A673 (cell line): ENCODE results near the gene FAM180A. TPM values are rescaled to one million over a fixed set of nuclear protein-coding genes. Genes with fewer than 3 reads are reported as not detected.
"Not testable (repeated sequence)": the region's sequence is repeated elsewhere in the genome, so short reads cannot be mapped to it uniquely, and the experiment has no call there.

Experiments used
- BruUV-seq: library from RNA; stranded (reverse); fragments of 400-500 nt; replicated peaks from 2 replicates; lab custom pipeline; 2021; lab: Mats Ljungman, UMichigan
- CTCF ChIA-PET: fragments of 300-600 bp; sonication (Branson Sonifier 250); formaldehyde crosslinking; loops from one replicate; lab custom pipeline; 2022; ENCODE audit warnings: antibody characterized with exemption; lab: Charles Lee
- POLR2A ChIA-PET: fragments of 300-600 bp; sonication (Branson Sonifier 250); formaldehyde crosslinking; loops from one replicate; lab custom pipeline; 2022; ENCODE audit warnings: antibody characterized with exemption; ENCODE audit not compliant: low non-redundant PET; lab: Charles Lee
- DNase-seq: peaks from one replicate; pipeline ENCODE4 v3.0.0-alpha.2; 2015; ENCODE audit warnings: low spot score
- H3K27ac ChIP-seq: fragments of 200-600 bp; sonication (generic); 2 replicates; pipeline ENCODE4 v1.5.1; 2016; ENCODE audit warnings: mixed run types, low read depth, mild to moderate bottlenecking, mixed read lengths, antibody characterized with exemption, low read length; ENCODE audit not compliant: poor library complexity, severe bottlenecking
- H3K27me3 ChIP-seq: fragments of 200-600 bp; sonication (generic); replicated peaks from 2 replicates; pipeline ENCODE4 v1.6.1; 2017; ENCODE audit warnings: mixed run types, low read depth, mild to moderate bottlenecking, mixed read lengths, antibody characterized with exemption, low read length; ENCODE audit not compliant: insufficient read depth, poor library complexity
- H3K36me3 ChIP-seq: fragments of 200-600 bp; sonication (generic); 2 replicates; pipeline ENCODE4 v1.6.1; 2016; ENCODE audit warnings: mixed run types, mild to moderate bottlenecking, mixed read lengths, antibody characterized with exemption, low read length; ENCODE audit not compliant: insufficient read depth, poor library complexity, severe bottlenecking
- H3K4me1 ChIP-seq: fragments of 200-600 bp; sonication (generic); 2 replicates; pipeline ENCODE4 v1.6.1; 2017; ENCODE audit warnings: mixed run types, mild to moderate bottlenecking, mixed read lengths, antibody characterized with exemption, low read length; ENCODE audit not compliant: insufficient read depth, poor library complexity, severe bottlenecking
- H3K4me3 ChIP-seq: fragments of 200-600 bp; sonication (generic); 2 replicates; pipeline ENCODE4 v1.5.1; 2016; ENCODE audit warnings: low read depth, mixed run types, mild to moderate bottlenecking, mixed read lengths, low read length; ENCODE audit not compliant: poor library complexity, severe bottlenecking
- H3K9me3 ChIP-seq: fragments of 200-600 bp; sonication (generic); 2 replicates; pipeline ENCODE4 v1.6.1; 2016; ENCODE audit warnings: mixed run types, low read depth, mild to moderate bottlenecking, mixed read lengths, antibody characterized with exemption, low read length; ENCODE audit not compliant: poor library complexity, severe bottlenecking
- CTCF ChIP-seq: fragments of 300-800, 200-600 bp; sonication (generic); conservative IDR thresholded peaks from 2 replicates; pipeline ENCODE4 v1.5.1; 2017; ENCODE audit warnings: low read depth, mild to moderate bottlenecking, antibody characterized with exemption, low read length, moderate library complexity, mixed read lengths
- EZH2 ChIP-seq: fragments of 200-600 bp; sonication (generic); IDR thresholded peaks from 2 replicates; pipeline ENCODE4 v1.6.1; 2017; ENCODE audit warnings: borderline replicate concordance, low read depth, mild to moderate bottlenecking, mixed read lengths, antibody characterized with exemption, low read length; ENCODE audit not compliant: poor library complexity, severe bottlenecking
- intact Hi-C: fragments of 100-400 bp; cut with micrococcal nuclease; formaldehyde crosslinking; loops from one replicate; pipeline ENCODE4 v1.10.0; 2022; ENCODE audit not compliant: unreplicated experiment
- total RNA-seq: library from RNA; stranded (reverse); gene quantifications from 2 replicates; pipeline ENCODE4 v1.2.3, GENCODE V29; 2021

Gene FAM180A
- total RNA-seq, 1 experiment from 2014 or later = not detected

GRCh38 chr7:135697276-135698049 lies 51.1 kb downstream of the FAM180A start:
- Histone ChIP-seq H3K36me3 (no peaks in the 10 kb centered on the region), H3K27ac (no peak overlapping the region), H3K4me3 (no peak overlapping the region), H3K4me1 (no peaks in the 10 kb centered on the region), H3K27me3 (no peaks in the 10 kb centered on the region), H3K9me3 (no peaks in the 10 kb centered on the region)
- intact Hi-C loops = no loop called here
- DNase-seq = no peak
- ChIA-PET CTCF (no interaction called here), POLR2A (no interaction called here)
- TF ChIP-seq CTCF (no peak), EZH2 (no peak)
- BruUV-seq = no TSS peak

DNA sequence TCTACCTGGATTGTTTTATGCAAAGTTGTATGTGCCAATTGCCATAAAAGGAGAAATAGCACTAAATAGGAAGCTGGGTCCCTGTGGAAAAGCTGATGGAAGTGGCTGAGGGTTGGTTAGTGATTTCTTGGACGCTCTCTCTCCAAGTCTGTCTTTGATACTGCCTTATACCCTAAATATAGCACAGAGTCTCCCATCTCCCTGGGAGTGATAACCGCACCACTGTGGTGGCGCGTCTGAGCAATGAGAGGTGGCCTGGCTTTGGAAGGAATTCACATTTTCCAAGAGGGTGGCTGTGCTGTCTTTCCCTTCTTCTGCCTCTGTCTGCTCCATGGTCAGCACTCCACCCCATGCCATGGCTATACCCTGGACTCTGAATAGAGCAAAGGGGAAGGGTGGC lies 55.1 kb downstream of the FAM180A start:
- Histone ChIP-seq H3K36me3 (no peaks in the 10 kb centered on the region), H3K27me3 (no peaks in the 10 kb centered on the region), H3K4me3 (no peak overlapping the region), H3K4me1 (no peaks in the 10 kb centered on the region), H3K27ac (no peak overlapping the region), H3K9me3 (no peaks in the 10 kb centered on the region)
- DNase-seq = no peak
- CTCF ChIA-PET = no interaction called here
- no TSS peak for BruUV-seq
- intact Hi-C loops = no loop called here
- POLR2A ChIA-PET = no interaction called here
- no peak for TF ChIP-seq EZH2
- no peak for TF ChIP-seq CTCF

- BruUV-seq, CTCF ChIA-PET, H3K27ac ChIP-seq, H3K27me3 ChIP-seq, H3K9me3 ChIP-seq, H3K36me3 ChIP-seq, intact Hi-C loops, DNase-seq, POLR2A ChIA-PET, H3K4me3 ChIP-seq, H3K4me1 ChIP-seq: not testable (repeated sequence)
These were observed 56.0 kb downstream of the FAM180A start for GRCh38 chr7:135692606-135693005.

GRCh38 chr7:135692055-135692454 lies 56.6 kb downstream of the FAM180A start:
- DNase-seq = no peak
- H3K27ac ChIP-seq = no peak overlapping the region
- no peaks in the 10 kb centered on the region for H3K27me3 ChIP-seq
- no peak for TF ChIP-seq EZH2
- no peak for TF ChIP-seq CTCF
- H3K9me3 ChIP-seq = no peaks in the 10 kb centered on the region
- intact Hi-C loops = no loop called here
- H3K4me3 ChIP-seq = no peak overlapping the region
- H3K36me3 ChIP-seq = no peaks in the 10 kb centered on the region
- ChIA-PET CTCF (no interaction called here), POLR2A (no interaction called here)
- BruUV-seq = no TSS peak
- no peaks in the 10 kb centered on the region for H3K4me1 ChIP-seq
